ENCODE measurements around the gene ACADM.

DNA sequence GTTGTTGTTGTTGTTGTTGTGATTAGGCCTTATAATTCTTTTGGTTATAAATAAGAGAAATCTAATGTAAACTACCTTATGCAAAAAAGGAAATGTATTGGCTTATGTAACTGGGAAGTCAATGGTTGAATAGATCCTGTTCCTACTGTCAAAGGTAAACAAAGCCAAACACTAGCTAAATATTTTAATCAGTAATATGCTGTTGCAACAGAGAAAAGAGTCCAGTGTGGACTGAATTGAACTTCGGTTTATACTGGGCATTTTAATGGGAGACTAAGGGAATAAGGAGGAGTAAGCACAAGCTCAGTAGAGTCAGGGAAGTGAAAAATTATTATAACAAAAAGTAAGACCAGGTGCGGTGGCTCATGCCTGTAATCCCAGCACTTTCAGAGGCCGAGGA, 87.6 kb downstream of the ACADM start:
- TF ChIP-seq ATF1 (CRISPR knock-in tag; IDR thresholded peaks at IDR 0.05) (no peak), RFX5 (IDR thresholded peaks at IDR 0.05; ENCODE audit: low read depth, low read length) (no peak), CCAR2 (optimal IDR thresholded peaks at IDR 0.05; ENCODE audit: low read depth, low read length) (no peak), ZSCAN20 (CRISPR knock-in tag; IDR thresholded peaks at IDR 0.05; ENCODE audit: borderline replicate concordance) (no peak), ZKSCAN1 (IDR thresholded peaks at IDR 0.05; ENCODE audit: low read length) (no peak)
